GM23338 (cell line): Measurements from ENCODE around the gene CELA2B. TPM values are rescaled to one million over a fixed set of nuclear protein-coding genes. Genes with fewer than 3 reads are reported as not detected.

Experiments
- ATAC-seq: fragments of 200-7000 bp; cut with Tn5 transposase; 3 replicates; pipeline ENCODE4 v1.9.1; 2020
- DNase-seq: peaks from one replicate; pipeline ENCODE4 v3.0.0-alpha.2; 2015; ENCODE audit warnings: low spot score
- H2AFZ ChIP-seq: fragments of 200-600 bp; sonication (generic); 2 replicates; pipeline ENCODE4 v1.8.0; 2016; ENCODE audit warnings: antibody characterized with exemption, mild to moderate bottlenecking, moderate library complexity
- H3F3A ChIP-seq: fragments of 200-600 bp; sonication (generic); replicated peaks from 2 replicates; pipeline ENCODE4 v1.8.0; 2017; ENCODE audit warnings: antibody characterized with exemption, mixed run types, low read depth
- H3K27ac ChIP-seq: fragments of 200-600 bp; sonication (generic); 2 replicates; pipeline ENCODE4 v1.6.1; 2016; ENCODE audit warnings: low read depth
- H3K27me3 ChIP-seq: fragments of 200-600 bp; sonication (generic); 2 replicates; pipeline ENCODE4 v1.8.0; 2016; ENCODE audit warnings: mild to moderate bottlenecking, mixed run types, moderate library complexity; ENCODE audit not compliant: insufficient read depth
- H3K36me3 ChIP-seq: fragments of 200-600 bp; sonication (generic); 2 replicates; pipeline ENCODE4 v1.8.0; 2016; ENCODE audit warnings: mild to moderate bottlenecking; ENCODE audit not compliant: insufficient read depth
- H3K4me1 ChIP-seq: fragments of 200-600 bp; sonication (generic); 2 replicates; pipeline ENCODE4 v1.8.0; 2016; ENCODE audit warnings: mild to moderate bottlenecking, moderate library complexity; ENCODE audit not compliant: insufficient read depth
- H3K4me2 ChIP-seq: fragments of 200-600 bp; sonication (generic); 2 replicates; pipeline ENCODE4 v1.7.1; 2017; ENCODE audit warnings: mixed run types
- H3K4me3 ChIP-seq: fragments of 200-600 bp; sonication (generic); 2 replicates; pipeline ENCODE4 v1.6.1; 2016; ENCODE audit warnings: mixed run types
- H3K79me2 ChIP-seq: fragments of 200-600 bp; sonication (generic); replicated peaks from 2 replicates; pipeline ENCODE4 v1.8.0; 2017; ENCODE audit warnings: mild to moderate bottlenecking; ENCODE audit not compliant: insufficient read depth
- H3K9me2 ChIP-seq: fragments of 200-600 bp; sonication (generic); 2 replicates; pipeline ENCODE4 v1.8.0; 2017; ENCODE audit not compliant: insufficient read depth
- H4K20me1 ChIP-seq: fragments of 200-600 bp; sonication (generic); replicated peaks from 2 replicates; pipeline ENCODE4 v1.8.0; 2017; ENCODE audit warnings: mild to moderate bottlenecking; ENCODE audit not compliant: insufficient read depth
- H3K27ac Mint-ChIP-seq: 2 replicates; pipeline ENCODE4 v1.8.0; 2020; ENCODE audit warnings: inconsistent platforms, mild to moderate bottlenecking, moderate library complexity, mixed read lengths
- H3K27me3 Mint-ChIP-seq: 3 replicates; pipeline ENCODE4 v1.8.0; 2022; ENCODE audit warnings: low read depth, mild to moderate bottlenecking, moderate library complexity, mixed read lengths, inconsistent platforms; ENCODE audit not compliant: insufficient read depth, poor library complexity
- H3K36me3 Mint-ChIP-seq: 3 replicates; pipeline ENCODE4 v1.8.0; 2021; ENCODE audit warnings: low read depth, mild to moderate bottlenecking, inconsistent platforms, moderate library complexity, mixed read lengths
- H3K4me1 Mint-ChIP-seq: 3 replicates; pipeline ENCODE4 v1.8.0; 2020; ENCODE audit warnings: mild to moderate bottlenecking, inconsistent platforms, mixed read lengths
- H3K4me3 Mint-ChIP-seq: 3 replicates; pipeline ENCODE4 v1.8.0; 2021; ENCODE audit warnings: moderate library complexity, mild to moderate bottlenecking, inconsistent platforms, mixed read lengths
- H3K9me3 Mint-ChIP-seq: 3 replicates; pipeline ENCODE4 v1.8.0; 2020; ENCODE audit warnings: moderate library complexity, mild to moderate bottlenecking, inconsistent platforms, mixed read lengths
- CREB1 ChIP-seq: fragments of 250-450 bp; sonication (Bioruptor Pico); IDR thresholded peaks from 2 replicates; pipeline ENCODE4 v1.5.0; 2020; ENCODE audit warnings: low read depth, mild to moderate bottlenecking, moderate library complexity
- ETS1 ChIP-seq: IDR thresholded peaks from 2 replicates; pipeline ENCODE4 v1.6.1; 2016; ENCODE audit warnings: antibody characterized with exemption
- EZH2 ChIP-seq: fragments of 200-600 bp; sonication (generic); IDR thresholded peaks from one replicate; pipeline ENCODE4 v1.8.0; 2017; ENCODE audit warnings: antibody characterized with exemption, mild to moderate bottlenecking, low read depth; ENCODE audit not compliant: unreplicated experiment
- JUNB ChIP-seq: IDR thresholded peaks from one replicate; pipeline ENCODE4 v1.6.1; 2016; ENCODE audit warnings: antibody characterized with exemption; ENCODE audit not compliant: unreplicated experiment
- POLR2AphosphoS5 ChIP-seq: IDR thresholded peaks from 2 replicates; pipeline ENCODE4 v1.6.1; 2016; ENCODE audit warnings: antibody characterized with exemption, low read depth
- STAT1 ChIP-seq: IDR thresholded peaks from one replicate; pipeline ENCODE4 v1.6.1; 2016; ENCODE audit warnings: antibody characterized with exemption; ENCODE audit not compliant: unreplicated experiment
- ZNF114 ChIP-seq: fragments of 250-450 bp; sonication (Bioruptor Pico); IDR thresholded peaks from 2 replicates; pipeline ENCODE4 v1.5.0; 2020; ENCODE audit warnings: mild to moderate bottlenecking, moderate library complexity
- polyA plus RNA-seq: library from polyadenylated mRNA; unstranded; fragments of >200 nt; fragmentation: Nextera tagmentation; extraction: Ambion mirVana; gene quantifications from 2 replicates; pipeline ENCODE4 v1.2.1, GENCODE V29; 2016
- total RNA-seq: library from RNA; depleted of rRNA; stranded (reverse); fragments of >200 nt; shearing (Covaris generic); gene quantifications from 2 replicates; pipeline ENCODE4 v1.2.3, GENCODE V29; 2014
- TF ChIP-seq, protein P1 (sequence below): fragments of 250-450 bp; sonication (Bioruptor Pico); IDR thresholded peaks from 2 replicates; pipeline ENCODE4 v1.5.0; 2020; ENCODE audit warnings: mild to moderate bottlenecking, moderate library complexity
- TF ChIP-seq, protein P2 (sequence below): IDR thresholded peaks from one replicate; pipeline ENCODE4 v1.6.1; 2018; ENCODE audit warnings: antibody characterized with exemption; ENCODE audit not compliant: unreplicated experiment

The CELA2B gene
- total and polyA plus RNA-seq, 2 experiments from 2014 or later = not detected

DNA sequence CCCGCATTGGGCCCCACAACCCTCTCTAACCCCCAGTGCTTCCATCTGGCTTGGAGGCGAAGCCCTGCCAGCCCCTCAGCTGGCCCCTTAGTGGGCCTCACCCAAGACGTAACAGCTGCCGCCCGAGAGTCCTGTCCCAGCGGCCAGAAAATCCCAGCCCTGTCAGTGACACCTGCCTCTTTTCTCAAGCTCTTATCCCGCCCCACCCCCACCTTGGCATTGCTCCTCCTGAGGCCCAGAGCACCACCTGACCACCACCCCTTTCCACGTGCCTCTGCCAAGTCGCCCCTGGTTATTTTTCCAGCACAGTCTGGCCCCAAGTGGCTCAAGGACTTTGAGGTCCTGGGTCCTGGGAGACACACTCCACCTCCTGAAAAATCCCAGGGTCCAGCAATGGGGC is 43.6 kb upstream of the CELA2B start (continued):
- TF ChIP-seq, protein P1, sequence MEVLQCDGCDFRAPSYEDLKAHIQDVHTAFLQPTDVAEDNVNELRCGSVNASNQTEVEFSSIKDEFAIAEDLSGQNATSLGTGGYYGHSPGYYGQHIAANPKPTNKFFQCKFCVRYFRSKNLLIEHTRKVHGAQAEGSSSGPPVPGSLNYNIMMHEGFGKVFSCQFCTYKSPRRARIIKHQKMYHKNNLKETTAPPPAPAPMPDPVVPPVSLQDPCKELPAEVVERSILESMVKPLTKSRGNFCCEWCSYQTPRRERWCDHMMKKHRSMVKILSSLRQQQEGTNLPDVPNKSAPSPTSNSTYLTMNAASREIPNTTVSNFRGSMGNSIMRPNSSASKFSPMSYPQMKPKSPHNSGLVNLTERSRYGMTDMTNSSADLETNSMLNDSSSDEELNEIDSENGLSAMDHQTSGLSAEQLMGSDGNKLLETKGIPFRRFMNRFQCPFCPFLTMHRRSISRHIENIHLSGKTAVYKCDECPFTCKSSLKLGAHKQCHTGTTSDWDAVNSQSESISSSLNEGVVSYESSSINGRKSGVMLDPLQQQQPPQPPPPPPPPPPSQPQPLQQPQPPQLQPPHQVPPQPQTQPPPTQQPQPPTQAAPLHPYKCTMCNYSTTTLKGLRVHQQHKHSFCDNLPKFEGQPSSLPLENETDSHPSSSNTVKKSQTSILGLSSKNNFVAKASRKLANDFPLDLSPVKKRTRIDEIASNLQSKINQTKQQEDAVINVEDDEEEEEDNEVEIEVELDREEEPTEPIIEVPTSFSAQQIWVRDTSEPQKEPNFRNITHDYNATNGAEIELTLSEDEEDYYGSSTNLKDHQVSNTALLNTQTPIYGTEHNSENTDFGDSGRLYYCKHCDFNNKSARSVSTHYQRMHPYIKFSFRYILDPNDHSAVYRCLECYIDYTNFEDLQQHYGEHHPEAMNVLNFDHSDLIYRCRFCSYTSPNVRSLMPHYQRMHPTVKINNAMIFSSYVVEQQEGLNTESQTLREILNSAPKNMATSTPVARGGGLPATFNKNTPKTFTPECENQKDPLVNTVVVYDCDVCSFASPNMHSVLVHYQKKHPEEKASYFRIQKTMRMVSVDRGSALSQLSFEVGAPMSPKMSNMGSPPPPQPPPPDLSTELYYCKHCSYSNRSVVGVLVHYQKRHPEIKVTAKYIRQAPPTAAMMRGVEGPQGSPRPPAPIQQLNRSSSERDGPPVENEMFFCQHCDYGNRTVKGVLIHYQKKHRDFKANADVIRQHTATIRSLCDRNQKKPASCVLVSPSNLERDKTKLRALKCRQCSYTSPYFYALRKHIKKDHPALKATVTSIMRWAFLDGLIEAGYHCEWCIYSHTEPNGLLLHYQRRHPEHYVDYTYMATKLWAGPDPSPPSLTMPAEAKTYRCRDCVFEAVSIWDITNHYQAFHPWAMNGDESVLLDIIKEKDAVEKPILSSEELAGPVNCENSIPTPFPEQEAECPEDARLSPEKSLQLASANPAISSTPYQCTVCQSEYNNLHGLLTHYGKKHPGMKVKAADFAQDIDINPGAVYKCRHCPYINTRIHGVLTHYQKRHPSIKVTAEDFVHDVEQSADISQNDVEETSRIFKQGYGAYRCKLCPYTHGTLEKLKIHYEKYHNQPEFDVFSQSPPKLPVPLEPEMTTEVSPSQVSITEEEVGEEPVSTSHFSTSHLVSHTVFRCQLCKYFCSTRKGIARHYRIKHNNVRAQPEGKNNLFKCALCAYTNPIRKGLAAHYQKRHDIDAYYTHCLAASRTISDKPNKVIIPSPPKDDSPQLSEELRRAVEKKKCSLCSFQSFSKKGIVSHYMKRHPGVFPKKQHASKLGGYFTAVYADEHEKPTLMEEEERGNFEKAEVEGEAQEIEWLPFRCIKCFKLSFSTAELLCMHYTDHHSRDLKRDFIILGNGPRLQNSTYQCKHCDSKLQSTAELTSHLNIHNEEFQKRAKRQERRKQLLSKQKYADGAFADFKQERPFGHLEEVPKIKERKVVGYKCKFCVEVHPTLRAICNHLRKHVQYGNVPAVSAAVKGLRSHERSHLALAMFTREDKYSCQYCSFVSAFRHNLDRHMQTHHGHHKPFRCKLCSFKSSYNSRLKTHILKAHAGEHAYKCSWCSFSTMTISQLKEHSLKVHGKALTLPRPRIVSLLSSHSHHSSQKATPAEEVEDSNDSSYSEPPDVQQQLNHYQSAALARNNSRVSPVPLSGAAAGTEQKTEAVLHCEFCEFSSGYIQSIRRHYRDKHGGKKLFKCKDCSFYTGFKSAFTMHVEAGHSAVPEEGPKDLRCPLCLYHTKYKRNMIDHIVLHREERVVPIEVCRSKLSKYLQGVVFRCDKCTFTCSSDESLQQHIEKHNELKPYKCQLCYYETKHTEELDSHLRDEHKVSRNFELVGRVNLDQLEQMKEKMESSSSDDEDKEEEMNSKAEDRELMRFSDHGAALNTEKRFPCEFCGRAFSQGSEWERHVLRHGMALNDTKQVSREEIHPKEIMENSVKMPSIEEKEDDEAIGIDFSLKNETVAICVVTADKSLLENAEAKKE = no peak
- TF ChIP-seq CREB1 (CRISPR knock-in tag) = no peak
- no peak for TF ChIP-seq JUNB

- H3K4me3 ChIP-seq = no peak overlapping the region
- H3K4me1 ChIP-seq = no peaks in the 10 kb centered on the region
- ATAC-seq (no peak), DNase-seq (no peak)
- no peak overlapping the region for H3K27ac Mint-ChIP-seq
- no peaks in the 10 kb centered on the region for H3K27me3 ChIP-seq
- no peak overlapping the region for H3K4me3 Mint-ChIP-seq
- H4K20me1 ChIP-seq = no peaks in the 10 kb centered on the region
- no peak overlapping the region for H3K27ac ChIP-seq
- no peaks in the 10 kb centered on the region for H3K36me3 ChIP-seq
- H3K4me2 ChIP-seq = no peak overlapping the region
- H3K9me2 ChIP-seq = no peaks in the 10 kb centered on the region
- H3K9me3 Mint-ChIP-seq = no peaks in the 10 kb centered on the region
- H3K79me2 ChIP-seq = no peaks in the 10 kb centered on the region
- no peaks in the 10 kb centered on the region for H3F3A ChIP-seq
- peaks cover 6% of the 10 kb centered on the region for H3K27me3 Mint-ChIP-seq
- no peak overlapping the region for H2AFZ ChIP-seq
- peaks cover 4% of the 10 kb centered on the region; the same call in 2 of the 3 replicates for H3K4me1 Mint-ChIP-seq
- H3K36me3 Mint-ChIP-seq = no peaks in the 10 kb centered on the region
- TF ChIP-seq POLR2AphosphoS5 (no peak), ZNF114 (no peak), STAT1 (no peak), ETS1 (no peak), EZH2 (no peak), CREB1 (CRISPR knock-in tag) (no peak)
- TF ChIP-seq, protein P2, sequence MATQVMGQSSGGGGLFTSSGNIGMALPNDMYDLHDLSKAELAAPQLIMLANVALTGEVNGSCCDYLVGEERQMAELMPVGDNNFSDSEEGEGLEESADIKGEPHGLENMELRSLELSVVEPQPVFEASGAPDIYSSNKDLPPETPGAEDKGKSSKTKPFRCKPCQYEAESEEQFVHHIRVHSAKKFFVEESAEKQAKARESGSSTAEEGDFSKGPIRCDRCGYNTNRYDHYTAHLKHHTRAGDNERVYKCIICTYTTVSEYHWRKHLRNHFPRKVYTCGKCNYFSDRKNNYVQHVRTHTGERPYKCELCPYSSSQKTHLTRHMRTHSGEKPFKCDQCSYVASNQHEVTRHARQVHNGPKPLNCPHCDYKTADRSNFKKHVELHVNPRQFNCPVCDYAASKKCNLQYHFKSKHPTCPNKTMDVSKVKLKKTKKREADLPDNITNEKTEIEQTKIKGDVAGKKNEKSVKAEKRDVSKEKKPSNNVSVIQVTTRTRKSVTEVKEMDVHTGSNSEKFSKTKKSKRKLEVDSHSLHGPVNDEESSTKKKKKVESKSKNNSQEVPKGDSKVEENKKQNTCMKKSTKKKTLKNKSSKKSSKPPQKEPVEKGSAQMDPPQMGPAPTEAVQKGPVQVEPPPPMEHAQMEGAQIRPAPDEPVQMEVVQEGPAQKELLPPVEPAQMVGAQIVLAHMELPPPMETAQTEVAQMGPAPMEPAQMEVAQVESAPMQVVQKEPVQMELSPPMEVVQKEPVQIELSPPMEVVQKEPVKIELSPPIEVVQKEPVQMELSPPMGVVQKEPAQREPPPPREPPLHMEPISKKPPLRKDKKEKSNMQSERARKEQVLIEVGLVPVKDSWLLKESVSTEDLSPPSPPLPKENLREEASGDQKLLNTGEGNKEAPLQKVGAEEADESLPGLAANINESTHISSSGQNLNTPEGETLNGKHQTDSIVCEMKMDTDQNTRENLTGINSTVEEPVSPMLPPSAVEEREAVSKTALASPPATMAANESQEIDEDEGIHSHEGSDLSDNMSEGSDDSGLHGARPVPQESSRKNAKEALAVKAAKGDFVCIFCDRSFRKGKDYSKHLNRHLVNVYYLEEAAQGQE = no peak
These were observed 42.4 kb upstream of the CELA2B start for GRCh38 chr1:15433471-15433870.
